KOPT-K1 (cell line): ENCODE data around the gene COBL.

Source experiments
- H3K27ac ChIP-seq: fragments of 200-600 bp; sonication (generic); 2 replicates; pipeline ENCODE4 v1.5.1; 2016; ENCODE audit warnings: antibody characterized with exemption, mild to moderate bottlenecking, low read depth, low read length; ENCODE audit not compliant: poor library complexity, severe bottlenecking
- H3K36me3 ChIP-seq: fragments of 200-600 bp; sonication (generic); 2 replicates; pipeline ENCODE4 v1.5.1; 2017; ENCODE audit warnings: antibody characterized with exemption, mild to moderate bottlenecking, low read length, moderate library complexity; ENCODE audit not compliant: insufficient read depth
- H3K9me3 ChIP-seq: fragments of 200-600 bp; sonication (generic); 2 replicates; pipeline ENCODE4 v1.5.1; 2017; ENCODE audit warnings: antibody characterized with exemption, low read length, mild to moderate bottlenecking; ENCODE audit not compliant: insufficient read depth, poor library complexity, severe bottlenecking

COBL gene

DNA sequence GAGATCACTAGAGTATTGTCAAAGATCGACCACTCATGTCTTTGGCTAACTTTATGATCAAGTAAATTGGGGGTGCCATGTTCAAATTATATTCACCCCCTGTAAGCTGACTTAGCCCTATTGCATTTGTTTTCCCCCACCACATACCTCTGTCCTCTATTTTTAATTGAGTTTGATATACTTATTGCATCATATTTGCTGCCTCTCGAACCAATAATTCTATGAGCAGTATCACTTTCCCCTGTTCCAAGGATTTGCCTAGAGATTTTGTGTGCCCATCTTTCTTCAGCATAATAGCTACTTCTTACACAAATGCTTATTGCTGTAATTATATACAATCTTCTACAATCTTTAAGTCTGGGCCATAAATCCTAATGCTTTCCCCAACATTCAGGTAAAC is 245.2 kb downstream of the COBL start:
- no peaks in the 10 kb centered on the region for H3K9me3 ChIP-seq
- no peaks in the 10 kb centered on the region for H3K36me3 ChIP-seq
- H3K27ac ChIP-seq = no peak overlapping the region

DNA sequence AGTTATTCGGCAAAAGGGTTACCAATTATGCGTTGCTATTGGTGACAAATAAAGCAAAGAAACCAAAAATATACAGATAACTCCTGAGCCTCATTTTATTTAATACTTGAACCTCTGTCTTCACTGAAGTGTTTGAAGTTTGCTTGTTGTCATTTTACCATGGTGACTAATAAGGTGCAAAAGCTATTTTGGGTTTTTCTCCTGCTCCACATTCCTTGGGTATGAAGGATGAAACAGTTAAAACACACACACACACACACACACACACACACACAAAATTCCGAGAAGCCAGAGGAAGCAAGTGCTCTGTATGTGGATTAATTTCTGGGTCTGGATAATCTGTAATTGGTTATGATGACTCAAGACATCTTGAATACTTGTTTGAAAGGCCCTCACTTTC is 246.5 kb downstream of the COBL start:
- Histone ChIP-seq H3K9me3 (no peaks in the 10 kb centered on the region), H3K27ac (no peak overlapping the region), H3K36me3 (no peaks in the 10 kb centered on the region)

DNA sequence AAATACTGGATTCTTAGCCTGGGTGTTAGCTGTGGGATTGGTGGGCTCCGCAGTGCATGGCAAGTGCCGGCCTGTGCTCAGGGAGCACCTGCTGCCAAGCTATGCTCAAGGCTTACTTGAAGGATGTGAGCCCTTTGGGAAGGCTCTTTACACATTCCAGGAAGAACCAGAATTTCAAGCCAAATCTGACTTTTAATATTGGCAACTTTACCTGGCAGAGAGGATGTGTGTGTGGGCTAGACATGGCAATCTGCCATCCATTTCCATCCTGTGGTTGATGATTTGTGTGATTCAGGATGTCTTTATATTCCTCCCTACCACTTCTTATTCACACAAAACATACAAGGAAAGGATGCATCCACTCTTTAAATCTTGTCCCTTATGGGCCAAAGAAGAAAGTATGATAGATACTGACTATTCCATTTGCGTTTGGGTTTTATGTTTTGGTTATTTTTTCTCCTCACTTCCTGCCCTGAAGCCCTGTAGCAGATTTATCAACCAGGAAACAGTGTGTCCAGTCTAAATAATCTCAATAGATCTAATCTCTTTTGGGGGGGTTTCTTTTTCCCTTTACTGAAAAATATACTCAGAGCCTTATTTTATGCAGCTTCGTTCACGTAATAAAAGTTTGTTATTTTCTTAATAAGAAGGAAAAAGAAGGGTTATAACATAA is 247.1 kb downstream of the COBL start:
- no peaks in the 10 kb centered on the region for H3K36me3 ChIP-seq
- H3K9me3 ChIP-seq = no peaks in the 10 kb centered on the region
- H3K27ac ChIP-seq = no peak overlapping the region

DNA sequence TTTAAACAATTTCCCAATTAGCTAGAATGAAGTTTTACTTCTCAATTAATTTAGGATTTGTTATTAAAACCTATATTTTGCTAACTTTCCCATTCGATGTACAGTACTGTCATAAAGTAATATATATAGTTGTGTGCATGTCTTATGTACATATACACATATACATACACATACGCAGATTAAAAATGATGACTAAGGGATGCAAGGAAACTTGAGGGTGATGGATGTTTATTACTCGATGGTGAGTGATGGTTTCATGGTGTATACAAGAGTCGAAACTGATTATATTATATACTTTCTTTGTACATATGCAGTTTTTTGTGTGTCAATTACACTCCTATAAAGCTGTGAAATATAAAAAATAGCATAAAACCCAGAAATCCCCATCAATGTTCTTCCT is 248.2 kb downstream of the COBL start:
- no peaks in the 10 kb centered on the region for H3K9me3 ChIP-seq
- no peaks in the 10 kb centered on the region for H3K36me3 ChIP-seq
- H3K27ac ChIP-seq = no peak overlapping the region

DNA sequence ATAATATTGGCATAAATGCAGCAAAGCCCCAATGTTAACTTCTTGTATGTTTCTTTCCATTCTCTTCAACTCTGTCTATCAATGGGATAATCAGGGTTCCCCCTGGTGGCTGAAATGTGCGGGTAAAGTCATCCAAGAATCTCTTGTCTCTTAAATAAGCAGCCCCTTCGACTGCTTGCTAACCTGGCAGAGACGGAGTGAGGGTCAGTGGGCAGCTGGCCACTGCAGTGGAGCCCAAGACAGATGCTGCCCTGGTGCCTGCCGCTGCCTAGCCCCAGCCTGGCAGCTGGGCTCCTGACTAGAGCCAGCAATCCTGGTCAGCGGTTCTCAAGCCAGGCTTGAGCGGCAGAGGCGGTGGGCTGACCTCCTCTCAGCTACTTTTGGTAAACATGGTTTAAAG is 248.9 kb downstream of the COBL start:
- H3K27ac ChIP-seq = no peak overlapping the region
- no peaks in the 10 kb centered on the region for H3K9me3 ChIP-seq
- H3K36me3 ChIP-seq = no peaks in the 10 kb centered on the region

DNA sequence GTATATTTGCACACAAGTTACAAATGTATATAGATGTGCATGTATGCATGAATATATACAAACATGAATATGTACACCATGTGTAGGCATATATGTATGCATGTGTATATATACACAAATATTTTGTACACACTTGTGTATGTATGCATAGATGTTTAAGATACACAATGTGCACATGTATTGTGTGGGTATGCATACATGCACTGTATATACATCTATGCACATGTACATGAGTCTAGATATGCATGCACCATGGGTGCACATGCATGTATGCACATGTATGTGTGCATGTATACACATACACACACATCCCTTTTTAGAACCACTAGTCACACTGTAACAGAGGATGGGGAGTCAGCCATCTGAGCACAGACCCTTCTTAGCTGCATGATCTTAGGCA is 249.4 kb downstream of the COBL start:
- Histone ChIP-seq H3K36me3 (no peaks in the 10 kb centered on the region), H3K9me3 (no peaks in the 10 kb centered on the region), H3K27ac (no peak overlapping the region)

DNA sequence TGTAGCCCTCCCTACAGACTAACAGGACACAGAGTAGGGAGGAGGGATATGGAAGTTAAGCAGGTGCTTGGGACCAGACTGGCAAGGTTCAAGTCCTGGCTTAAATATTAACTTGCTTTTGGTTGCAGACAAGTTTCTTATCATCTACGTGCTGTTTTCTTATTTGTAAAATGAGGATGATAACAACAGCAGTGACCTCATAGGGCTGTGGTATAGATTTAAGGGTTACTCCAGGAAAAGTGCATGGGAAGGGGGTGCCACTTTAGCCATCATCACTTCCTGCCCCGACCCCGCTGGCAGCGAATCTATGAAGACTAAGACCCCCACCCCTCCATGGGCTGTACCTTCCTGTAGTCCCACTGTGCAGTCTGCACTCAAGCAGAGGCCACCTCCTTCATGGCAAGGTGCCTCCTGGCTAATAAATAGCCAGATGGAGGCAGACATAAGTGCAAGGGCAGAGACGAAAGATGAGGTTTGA is 250.2 kb downstream of the COBL start:
- H3K36me3 ChIP-seq = no peaks in the 10 kb centered on the region
- no peak overlapping the region for H3K27ac ChIP-seq
- H3K9me3 ChIP-seq = no peaks in the 10 kb centered on the region

DNA sequence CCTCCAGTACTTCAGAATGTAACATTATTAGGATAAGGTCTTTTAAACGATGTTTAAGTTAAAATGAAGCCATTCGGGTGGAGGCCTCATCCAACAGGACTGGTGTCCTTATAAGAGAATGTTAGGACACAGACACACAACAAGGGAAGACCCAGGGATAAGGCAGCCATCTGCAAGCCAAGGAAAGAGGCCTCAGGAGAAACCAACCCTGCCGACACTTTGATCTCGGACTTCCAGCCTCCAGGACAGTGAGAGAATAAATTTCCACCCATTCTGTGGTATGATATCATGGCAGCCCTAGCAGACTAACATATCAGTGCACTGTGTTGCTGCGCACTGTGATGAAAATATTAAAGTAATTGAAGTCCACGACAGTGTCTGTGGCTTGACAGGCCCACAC is 250.8 kb downstream of the COBL start:
- Histone ChIP-seq H3K36me3 (no peaks in the 10 kb centered on the region), H3K9me3 (no peaks in the 10 kb centered on the region), H3K27ac (no peak overlapping the region)

DNA sequence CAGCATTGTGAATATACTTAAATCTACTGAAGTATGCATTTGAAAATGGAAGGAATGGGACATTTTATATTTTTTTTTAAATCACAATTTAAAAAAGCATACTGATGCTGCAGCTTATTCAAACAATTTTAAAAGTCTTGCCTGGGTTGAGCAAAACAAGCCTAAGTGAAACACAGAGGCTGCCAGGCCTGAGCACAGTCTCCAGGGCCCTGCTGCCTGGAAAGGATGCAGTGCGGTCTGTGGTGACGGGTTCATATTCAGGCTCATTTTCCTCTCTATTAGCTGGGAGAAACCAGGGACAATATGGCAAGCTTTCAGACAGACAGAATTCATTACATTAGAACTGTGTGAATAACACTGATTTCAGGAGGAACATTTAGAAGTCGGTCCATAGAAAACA is 251.9 kb downstream of the COBL start:
- Histone ChIP-seq H3K36me3 (no peaks in the 10 kb centered on the region), H3K27ac (no peak overlapping the region), H3K9me3 (no peaks in the 10 kb centered on the region)

DNA sequence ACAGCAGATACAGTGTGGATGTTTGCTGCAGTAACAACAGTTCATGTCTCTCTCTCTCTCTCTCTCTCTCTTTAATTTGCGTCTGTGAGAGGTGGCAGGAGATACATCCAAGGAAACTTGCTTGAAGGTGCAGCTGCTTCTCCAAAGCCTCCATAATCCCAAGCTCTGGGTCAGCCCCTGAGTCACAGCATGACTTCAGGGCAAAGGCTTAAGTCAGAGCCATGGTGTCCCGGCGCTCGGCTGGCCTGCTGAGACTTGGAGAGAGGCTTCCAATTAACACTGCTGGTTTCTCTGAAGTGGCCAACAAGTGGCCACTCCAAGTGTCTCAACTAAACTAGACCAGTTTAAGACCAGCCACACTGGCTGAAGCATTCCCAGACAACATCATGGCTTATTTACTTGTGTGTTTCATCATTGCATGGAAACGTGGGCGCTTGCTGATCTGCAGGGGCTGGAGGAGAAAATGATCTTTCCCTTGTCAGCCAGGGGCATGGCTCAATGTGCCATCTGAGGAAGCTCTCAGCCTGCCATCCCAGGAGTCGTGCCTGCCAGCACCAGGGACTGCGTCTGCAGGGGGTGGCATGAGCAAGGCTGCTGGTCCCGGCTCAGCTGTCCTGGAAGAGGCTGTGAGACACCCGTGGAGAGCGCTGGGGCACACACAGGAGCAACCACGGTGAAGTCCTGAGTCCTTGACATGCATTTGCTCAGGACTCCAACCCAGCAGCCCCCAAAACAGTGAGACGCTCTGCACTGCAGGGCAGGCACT is 254.2 kb downstream of the COBL start:
- H3K9me3 ChIP-seq = no peaks in the 10 kb centered on the region
- H3K36me3 ChIP-seq = no peaks in the 10 kb centered on the region
- H3K27ac ChIP-seq = no peak overlapping the region

DNA sequence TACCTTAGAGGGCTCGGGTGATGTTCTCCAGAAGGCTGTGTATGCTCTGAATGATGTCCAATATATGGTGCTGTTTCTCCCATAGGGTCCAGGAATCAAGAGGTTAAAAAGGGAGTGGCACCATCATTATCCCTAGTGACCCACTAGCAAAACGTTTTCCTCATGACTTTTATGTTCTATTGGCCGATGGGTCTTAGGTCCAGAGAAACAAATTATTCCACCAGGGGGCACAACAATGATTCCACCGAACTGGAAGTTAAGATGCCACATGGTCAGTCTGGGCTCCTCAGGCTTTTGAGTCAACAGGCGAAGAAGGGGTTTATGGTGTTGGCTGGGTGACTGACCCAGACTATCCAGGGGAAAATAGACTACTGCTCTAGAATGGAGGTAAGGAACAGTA is 256.1 kb downstream of the COBL start:
- H3K9me3 ChIP-seq = no peaks in the 10 kb centered on the region
- H3K36me3 ChIP-seq = no peaks in the 10 kb centered on the region
- H3K27ac ChIP-seq = no peak overlapping the region

DNA sequence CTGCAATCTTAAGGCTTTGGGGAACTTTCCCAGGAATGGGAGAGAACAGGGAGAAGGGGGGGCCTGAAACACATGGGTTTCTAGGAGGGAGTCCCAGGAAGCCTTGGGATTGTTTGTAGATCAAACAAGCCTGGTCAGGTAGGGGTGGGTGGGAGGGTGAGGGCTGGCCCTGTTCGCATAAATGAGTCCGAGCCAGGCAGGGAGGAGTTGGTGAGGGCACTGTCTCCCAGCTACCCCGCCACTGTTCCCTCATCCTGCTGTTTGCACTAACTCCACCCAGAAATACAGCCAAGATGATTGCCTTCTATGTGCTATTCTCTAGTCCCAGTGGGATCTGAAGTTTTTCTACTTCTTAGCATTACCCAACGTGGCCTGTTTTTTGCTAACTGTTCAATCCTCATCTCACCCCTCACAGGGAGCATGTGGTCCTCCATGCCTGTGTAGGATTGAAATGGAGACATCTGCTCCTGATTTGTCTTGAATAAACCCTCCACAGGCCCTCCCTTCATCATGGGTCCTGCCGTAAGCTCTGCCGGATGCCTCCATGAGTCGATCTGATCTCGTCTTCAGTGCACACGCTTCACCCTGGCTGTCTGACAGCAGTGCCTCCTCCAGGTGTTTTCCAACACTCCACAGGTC is 257.0 kb downstream of the COBL start:
- Histone ChIP-seq H3K36me3 (no peaks in the 10 kb centered on the region), H3K9me3 (no peaks in the 10 kb centered on the region), H3K27ac (no peak overlapping the region)

DNA sequence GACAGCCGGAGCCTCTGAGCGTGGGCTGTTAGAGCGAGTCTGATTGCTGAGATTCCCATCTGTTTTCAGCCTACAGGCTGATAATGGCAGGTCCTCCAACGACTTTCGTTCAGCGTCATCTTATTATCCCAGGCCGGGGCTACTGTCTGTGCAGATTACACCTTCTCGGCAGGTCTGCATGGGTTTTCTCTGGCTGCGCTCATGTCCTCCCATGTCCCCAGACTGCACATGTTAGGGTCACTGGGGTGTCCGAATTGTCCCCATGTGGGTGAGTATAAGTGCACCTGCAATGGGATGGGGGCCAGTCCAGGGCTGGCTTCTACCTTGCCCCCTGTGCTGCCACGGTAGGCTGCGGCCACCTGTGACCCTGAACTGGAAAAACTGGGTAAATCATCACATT is 257.8 kb downstream of the COBL start:
- Histone ChIP-seq H3K27ac (no peak overlapping the region), H3K36me3 (no peaks in the 10 kb centered on the region), H3K9me3 (no peaks in the 10 kb centered on the region)

DNA sequence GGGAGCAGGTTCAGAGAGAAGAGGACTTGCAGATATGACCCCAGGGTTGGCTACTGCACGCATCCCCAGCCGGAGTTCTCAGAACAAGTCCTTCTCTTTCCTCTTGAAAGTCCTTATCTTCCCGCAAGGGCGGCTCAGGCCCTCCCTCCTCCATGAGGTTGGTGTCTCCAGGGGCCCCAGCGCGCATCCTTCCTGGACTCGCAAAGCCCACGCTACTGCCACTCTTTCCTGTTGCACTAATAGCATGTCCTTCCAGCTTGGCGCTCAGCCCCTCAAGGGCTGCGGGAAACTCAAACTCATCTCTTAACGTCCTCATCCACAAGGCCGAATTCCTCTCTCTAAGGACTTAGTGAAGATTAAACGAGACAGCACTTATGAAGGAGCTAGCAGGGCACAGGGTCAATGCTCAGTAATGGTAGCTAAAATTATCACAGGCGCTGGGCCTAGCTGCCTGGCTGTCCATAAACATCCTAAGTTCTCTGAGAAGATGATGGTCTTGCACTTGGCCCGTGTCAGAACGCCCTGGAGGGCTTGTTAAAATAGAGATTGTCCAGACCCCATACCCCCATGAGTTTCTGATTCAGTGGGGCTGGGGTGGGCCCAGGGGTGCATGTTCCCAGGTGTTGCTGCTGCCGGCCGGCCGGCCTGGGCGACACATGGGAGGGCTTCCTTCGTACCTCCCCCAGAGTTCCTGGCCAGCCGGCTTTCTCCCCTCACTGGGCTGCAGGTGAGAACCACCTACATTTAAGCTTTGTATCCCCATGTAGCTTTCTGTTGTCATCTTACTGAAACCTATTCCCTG is 261.4 kb downstream of the COBL start:
- Histone ChIP-seq H3K27ac (no peak overlapping the region), H3K9me3 (no peaks in the 10 kb centered on the region), H3K36me3 (no peaks in the 10 kb centered on the region)

DNA sequence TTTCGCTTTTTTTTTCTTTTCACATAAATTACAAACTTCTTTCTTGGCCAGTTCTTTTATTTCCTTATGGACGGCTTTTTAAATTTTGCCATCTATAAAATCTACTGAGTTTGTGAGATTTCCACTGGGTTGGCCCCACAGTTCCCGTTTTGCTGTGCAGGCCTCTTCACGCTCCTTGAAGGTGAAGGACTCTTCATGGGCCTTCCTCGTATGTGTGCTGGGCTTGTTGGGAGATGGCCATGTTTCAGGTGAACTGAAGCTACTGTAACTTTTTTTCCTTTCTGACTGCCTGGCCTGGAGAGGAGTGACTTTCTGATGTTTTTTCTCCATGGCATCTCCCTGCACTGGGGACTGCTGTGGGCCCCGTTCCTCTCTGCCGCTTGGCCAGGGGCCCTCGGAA is 262.4 kb downstream of the COBL start:
- Histone ChIP-seq H3K36me3 (no peaks in the 10 kb centered on the region), H3K9me3 (no peaks in the 10 kb centered on the region), H3K27ac (no peak overlapping the region)
